ENCODE measurements around the gene TPST2.

The TPST2 gene

GRCh38 chr22:26503758-26504157 is 86.2 kb downstream of the TPST2 start:
- no peak overlapping the region for H3K4me3 ChIP-seq (ENCODE audit: low read depth, low read length)
- no peaks in the 10 kb centered on the region for H3K36me3 ChIP-seq (ENCODE audit: control insufficient read depth, insufficient read depth, low read length)
- H3K4me2 ChIP-seq (ENCODE audit: low read length) = no peak overlapping the region
- no peaks in the 10 kb centered on the region for H3K79me2 ChIP-seq
- TF ChIP-seq CTCF (IDR thresholded peaks at IDR 0.05) = no peak
- no peaks in the 10 kb centered on the region for H3K27me3 ChIP-seq (ENCODE audit: control insufficient read depth, insufficient read depth, low read length)
- H2AFZ ChIP-seq = no peak overlapping the region
- no peak overlapping the region for H3K27ac ChIP-seq
- no peak overlapping the region for H3K9ac ChIP-seq
- no peaks in the 10 kb centered on the region for H3K4me1 ChIP-seq
- no peaks in the 10 kb centered on the region for H3K9me3 ChIP-seq (ENCODE audit: control insufficient read depth, low read length)

GRCh38 chr22:26502688-26503561 is 87.0 kb downstream of the TPST2 start:
- H3K9me3 ChIP-seq (ENCODE audit: control insufficient read depth, low read length) = no peaks in the 10 kb centered on the region
- H3K27ac ChIP-seq = no peak overlapping the region
- no peak overlapping the region for H3K4me3 ChIP-seq (ENCODE audit: low read depth, low read length)
- H3K27me3 ChIP-seq (ENCODE audit: control insufficient read depth, insufficient read depth, low read length) = no peaks in the 10 kb centered on the region
- no peaks in the 10 kb centered on the region for H3K4me1 ChIP-seq
- no peak overlapping the region for H3K4me2 ChIP-seq (ENCODE audit: low read length)
- peak; percentile 9 for TF ChIP-seq CTCF (IDR thresholded peaks at IDR 0.05)
- no peaks in the 10 kb centered on the region for H3K79me2 ChIP-seq
- H3K9ac ChIP-seq = no peak overlapping the region
- H2AFZ ChIP-seq = no peak overlapping the region
- no peaks in the 10 kb centered on the region for H3K36me3 ChIP-seq (ENCODE audit: control insufficient read depth, insufficient read depth, low read length)

- no peak for TF ChIP-seq CTCF (IDR thresholded peaks at IDR 0.05)
- H3K27ac ChIP-seq = no peak overlapping the region
- H2AFZ ChIP-seq = no peak overlapping the region
- no peaks in the 10 kb centered on the region for H3K4me1 ChIP-seq
- no peak overlapping the region for H3K4me2 ChIP-seq (ENCODE audit: low read length)
- no peaks in the 10 kb centered on the region for H3K27me3 ChIP-seq (ENCODE audit: control insufficient read depth, insufficient read depth, low read length)
- H3K36me3 ChIP-seq (ENCODE audit: control insufficient read depth, insufficient read depth, low read length) = no peaks in the 10 kb centered on the region
- no peaks in the 10 kb centered on the region for H3K9me3 ChIP-seq (ENCODE audit: control insufficient read depth, low read length)
- no peak overlapping the region for H3K4me3 ChIP-seq (ENCODE audit: low read depth, low read length)
- no peaks in the 10 kb centered on the region for H3K79me2 ChIP-seq
- H3K9ac ChIP-seq = no peak overlapping the region
These were observed 87.9 kb downstream of the TPST2 start for GRCh38 chr22:26501996-26502395.

GRCh38 chr22:26499188-26499703 is 90.7 kb downstream of the TPST2 start:
- no peaks in the 10 kb centered on the region for H3K79me2 ChIP-seq
- no peak overlapping the region for H3K4me3 ChIP-seq (ENCODE audit: low read depth, low read length)
- H2AFZ ChIP-seq = no peak overlapping the region
- no peak overlapping the region for H3K4me2 ChIP-seq (ENCODE audit: low read length)
- H3K9me3 ChIP-seq (ENCODE audit: control insufficient read depth, low read length) = no peaks in the 10 kb centered on the region
- H3K4me1 ChIP-seq = no peaks in the 10 kb centered on the region
- TF ChIP-seq CTCF (IDR thresholded peaks at IDR 0.05) = no peak
- H3K36me3 ChIP-seq (ENCODE audit: control insufficient read depth, insufficient read depth, low read length) = no peaks in the 10 kb centered on the region
- no peak overlapping the region for H3K9ac ChIP-seq
- H3K27me3 ChIP-seq (ENCODE audit: control insufficient read depth, insufficient read depth, low read length) = no peaks in the 10 kb centered on the region
- H3K27ac ChIP-seq = no peak overlapping the region

All from parathyroid adenoma (tissue), 2 donors.